OCI-LY1 (cell line): Measurements from ENCODE around the gene ACCSL.

Experiments
- EZH2 ChIP-seq: fragments of 200-600 bp; sonication (generic), shearing (Covaris generic); IDR thresholded peaks from 2 replicates; pipeline ENCODE4 v1.8.0; 2017; ENCODE audit warnings: borderline replicate concordance, mixed run types, mild to moderate bottlenecking, antibody characterized with exemption, low read length, moderate library complexity, mixed read lengths
- TF ChIP-seq, protein P1 (sequence below): fragments of 200-600 bp; sonication (generic), shearing (Covaris generic); IDR thresholded peaks from 2 replicates; pipeline ENCODE4 v1.5.1; 2017; ENCODE audit warnings: mild to moderate bottlenecking, antibody characterized with exemption, low read length, moderate library complexity, mixed read lengths

DNA sequence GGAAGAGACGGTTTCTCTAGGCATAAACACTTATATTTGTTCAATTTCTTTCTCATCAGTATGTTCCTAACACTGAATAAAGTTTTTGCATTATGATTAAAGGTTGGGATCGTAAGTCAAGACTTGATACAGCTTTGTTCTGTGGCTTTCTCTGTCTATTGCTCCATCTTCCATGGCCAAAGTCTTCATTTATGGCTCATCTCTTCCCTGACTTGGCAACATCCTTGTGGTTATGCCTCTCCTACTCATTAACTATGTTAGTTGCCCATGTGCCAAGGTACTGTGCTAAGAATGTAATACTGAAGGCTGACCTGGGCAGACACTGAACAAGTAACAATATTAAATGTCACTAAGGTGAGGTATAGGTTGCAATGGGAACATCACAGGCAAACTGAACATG, 1.6 kb upstream of the ACCSL start:
- TF ChIP-seq, protein P1, sequence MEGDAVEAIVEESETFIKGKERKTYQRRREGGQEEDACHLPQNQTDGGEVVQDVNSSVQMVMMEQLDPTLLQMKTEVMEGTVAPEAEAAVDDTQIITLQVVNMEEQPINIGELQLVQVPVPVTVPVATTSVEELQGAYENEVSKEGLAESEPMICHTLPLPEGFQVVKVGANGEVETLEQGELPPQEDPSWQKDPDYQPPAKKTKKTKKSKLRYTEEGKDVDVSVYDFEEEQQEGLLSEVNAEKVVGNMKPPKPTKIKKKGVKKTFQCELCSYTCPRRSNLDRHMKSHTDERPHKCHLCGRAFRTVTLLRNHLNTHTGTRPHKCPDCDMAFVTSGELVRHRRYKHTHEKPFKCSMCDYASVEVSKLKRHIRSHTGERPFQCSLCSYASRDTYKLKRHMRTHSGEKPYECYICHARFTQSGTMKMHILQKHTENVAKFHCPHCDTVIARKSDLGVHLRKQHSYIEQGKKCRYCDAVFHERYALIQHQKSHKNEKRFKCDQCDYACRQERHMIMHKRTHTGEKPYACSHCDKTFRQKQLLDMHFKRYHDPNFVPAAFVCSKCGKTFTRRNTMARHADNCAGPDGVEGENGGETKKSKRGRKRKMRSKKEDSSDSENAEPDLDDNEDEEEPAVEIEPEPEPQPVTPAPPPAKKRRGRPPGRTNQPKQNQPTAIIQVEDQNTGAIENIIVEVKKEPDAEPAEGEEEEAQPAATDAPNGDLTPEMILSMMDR, result no peak
- no peak for TF ChIP-seq EZH2
